H1 (cell line): ENCODE data around the gene ZNF473. TPM values are rescaled to one million over a fixed set of nuclear protein-coding genes. Genes with fewer than 3 reads are reported as not detected.

Experiments
- CHD1 ChIP-seq: IDR thresholded peaks from 2 replicates; pipeline ENCODE4 v1.6.1; 2012; ENCODE audit warnings: low read depth, low read length, improper control_type of control experiment
- CTBP2 ChIP-seq: IDR thresholded peaks from 2 replicates; pipeline ENCODE4 v1.7.0; 2011; ENCODE audit warnings: borderline replicate concordance, mild to moderate bottlenecking, moderate library complexity, mixed read lengths, low read length; ENCODE audit not compliant: insufficient read depth, insufficient read length
- GTF2F1 ChIP-seq: IDR thresholded peaks from 2 replicates; pipeline ENCODE4 v1.6.1; 2012; ENCODE audit warnings: low read depth, low read length, improper control_type of control experiment, borderline replicate concordance
- HDAC6 ChIP-seq: IDR thresholded peaks from one replicate; pipeline ENCODE4 v1.7.1; 2012; ENCODE audit warnings: low read depth, mild to moderate bottlenecking, inconsistent platforms, low read length, moderate library complexity
- NANOG ChIP-seq: IDR thresholded peaks from 2 replicates; pipeline ENCODE4 v1.6.1; 2011; ENCODE audit warnings: low read length, low read depth, mild to moderate bottlenecking, inconsistent platforms; ENCODE audit not compliant: insufficient read depth, poor library complexity, severe bottlenecking
- SIX5 ChIP-seq: IDR thresholded peaks from 2 replicates; pipeline ENCODE4 v1.6.1; 2011; ENCODE audit warnings: mild to moderate bottlenecking, low read depth, low read length
- polyA plus RNA-seq, 7 experiments: library from polyadenylated mRNA; depleted of rRNA in 3 of 7; stranded (reverse) in 5 of 7; unstranded in 2 of 7; fragments of >200 nt in 5 of 7; fragments of 200-250 nt in 2 of 7; gene quantifications; 1 replicate in 5 of 7; 2 replicates in 1 of 7; 4 replicates in 1 of 7; pipeline versions ENCODE4 v1.2.1 to v1.2.3, GENCODE V29; 2011 to 2013; ENCODE audit warnings: missing spikeins in 2 of 7, mixed read lengths in 2 of 7
- total RNA-seq: library from RNA; stranded (reverse); fragmentation: NEBNext Ultra II Directional; extraction: Animal tissue kit (Norgen Biotek cat#: 25700); gene quantifications from 2 replicates; pipeline ENCODE4 v1.2.1, GENCODE V29; 2021

The ZNF473 gene
- total and polyA plus RNA-seq, 2 of the 8 experiments (the other 6 are each of a cell fraction or from before 2014, with no cell fraction given) = 5.2 to 11.7 TPM

GRCh38 chr19:50060107-50060506 is 34.3 kb downstream of the ZNF473 start (continued):
- TF ChIP-seq GTF2F1 = no peak
- TF ChIP-seq CTBP2 = no peak
- TF ChIP-seq CHD1 = no peak
- TF ChIP-seq HDAC6 = no peak
- TF ChIP-seq NANOG = no peak
- no peak for TF ChIP-seq SIX5
